ENCODE data around the gene DOCK11. TPM values are rescaled to one million over a fixed set of nuclear protein-coding genes. Genes with fewer than 3 reads are reported as not detected.

Gene DOCK11
- total and polyA plus RNA-seq, 2 experiments from 2014 or later, result 11.2 to 12.5 TPM

- Histone ChIP-seq H3K27ac (peak overlapping the region; percentile 34), H3K4me3 (no peak overlapping the region), H3K27me3 (no peaks in the 10 kb centered on the region), H3K36me3 (no peaks in the 10 kb centered on the region), H3K9me3 (ENCODE audit: low read depth) (no peaks in the 10 kb centered on the region), H3K4me1 (ENCODE audit: low read depth) (peaks cover 27% of the 10 kb centered on the region)
- peak in 1 of 2 donors; percentile 63 for DNase-seq (ENCODE audit: low read depth in 1 of 2, low spot score in 1 of 2)
- TF ChIP-seq CTCF (IDR thresholded peaks at IDR 0.05; ENCODE audit: low read depth, low read length), result no peak
Observed at GRCh38 chrX:118521435-118521834, 25.8 kb downstream of the DOCK11 start.

DNA sequence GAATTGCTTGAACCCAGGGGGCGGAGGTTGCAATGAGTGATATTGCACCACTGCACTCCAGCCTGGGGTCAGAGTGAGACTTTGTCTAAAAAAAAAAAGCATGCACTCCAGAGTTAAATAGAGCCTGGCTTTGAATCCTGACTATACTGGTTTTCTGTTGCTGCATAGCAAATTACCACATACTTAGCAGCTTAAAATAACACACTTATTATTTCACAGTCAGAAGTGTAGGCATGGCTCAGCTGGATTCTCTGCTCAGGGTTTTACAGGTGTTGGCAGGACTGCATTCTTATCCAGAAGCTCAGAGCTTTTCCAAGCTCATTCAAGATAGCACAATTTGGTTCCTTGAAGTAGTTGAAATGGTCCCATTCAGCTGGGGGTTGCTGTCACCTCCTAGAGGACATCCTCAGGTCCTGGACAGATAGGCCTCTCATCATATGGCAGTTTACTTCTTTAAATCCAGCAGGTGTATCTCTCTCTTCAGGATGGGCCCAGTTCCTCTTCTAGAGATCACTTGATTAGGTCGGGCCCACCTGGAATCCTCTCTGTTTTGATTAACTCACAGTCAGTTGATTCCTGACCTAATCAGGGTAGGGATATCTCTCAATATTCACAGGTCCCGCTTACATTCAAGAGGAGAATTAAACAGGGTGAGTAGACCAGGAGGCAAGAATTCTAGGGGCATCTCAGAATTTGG, 26.8 kb downstream of the DOCK11 start:
- H3K27ac ChIP-seq, result no peak overlapping the region
- no peaks in the 10 kb centered on the region for H3K9me3 ChIP-seq (ENCODE audit: low read depth)
- no peaks in the 10 kb centered on the region for H3K36me3 ChIP-seq
- DNase-seq (ENCODE audit: low read depth in 1 of 2, low spot score in 1 of 2), result no peak
- no peak for TF ChIP-seq CTCF (IDR thresholded peaks at IDR 0.05; ENCODE audit: low read depth, low read length)
- H3K4me1 ChIP-seq (ENCODE audit: low read depth), result peaks cover 32% of the 10 kb centered on the region
- no peaks in the 10 kb centered on the region for H3K27me3 ChIP-seq
- H3K4me3 ChIP-seq, result no peak overlapping the region

DNA sequence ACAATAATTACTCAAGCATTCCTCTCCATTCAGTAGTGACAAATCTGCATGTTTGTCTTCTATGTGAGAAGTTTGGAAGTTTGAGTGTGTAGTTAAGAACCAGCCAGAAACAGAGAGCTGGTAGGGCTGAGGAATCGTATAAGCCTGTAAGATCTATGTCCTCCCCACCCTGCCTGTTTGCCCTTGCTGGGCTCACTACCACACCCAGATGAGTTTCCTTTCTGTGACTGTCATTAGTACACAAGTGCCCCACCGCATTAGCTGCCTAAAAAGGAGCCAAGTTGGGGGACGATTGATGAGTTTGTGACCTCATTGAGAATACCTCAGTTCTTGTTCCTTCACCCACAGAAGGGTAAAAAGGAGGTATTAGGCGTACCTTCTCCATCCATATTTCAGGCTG, 28.3 kb downstream of the DOCK11 start:
- no peak overlapping the region for H3K4me3 ChIP-seq
- H3K36me3 ChIP-seq, result no peaks in the 10 kb centered on the region
- no peak overlapping the region for H3K27ac ChIP-seq
- no peak for DNase-seq (ENCODE audit: low read depth in 1 of 2, low spot score in 1 of 2)
- H3K27me3 ChIP-seq, result no peaks in the 10 kb centered on the region
- TF ChIP-seq CTCF (IDR thresholded peaks at IDR 0.05; ENCODE audit: low read depth, low read length), result no peak
- H3K4me1 ChIP-seq (ENCODE audit: low read depth), result peaks cover 32% of the 10 kb centered on the region
- H3K9me3 ChIP-seq (ENCODE audit: low read depth), result no peaks in the 10 kb centered on the region

- Histone ChIP-seq H3K9me3 (ENCODE audit: low read depth) (no peaks in the 10 kb centered on the region), H3K27ac (no peak overlapping the region), H3K4me3 (no peak overlapping the region), H3K4me1 (ENCODE audit: low read depth) (peaks cover 32% of the 10 kb centered on the region), H3K27me3 (no peaks in the 10 kb centered on the region), H3K36me3 (no peaks in the 10 kb centered on the region)
- no peak for DNase-seq (ENCODE audit: low read depth in 1 of 2, low spot score in 1 of 2)
- TF ChIP-seq CTCF (IDR thresholded peaks at IDR 0.05; ENCODE audit: low read depth, low read length), result no peak
Observed at GRCh38 chrX:118524344-118524743, 28.7 kb downstream of the DOCK11 start.

GRCh38 chrX:118525174-118525730, 29.6 kb downstream of the DOCK11 start:
- no peaks in the 10 kb centered on the region for H3K27me3 ChIP-seq
- no peaks in the 10 kb centered on the region for H3K36me3 ChIP-seq
- H3K4me1 ChIP-seq (ENCODE audit: low read depth), result peaks cover 27% of the 10 kb centered on the region
- TF ChIP-seq CTCF (IDR thresholded peaks at IDR 0.05; ENCODE audit: low read depth, low read length), result no peak
- DNase-seq (ENCODE audit: low read depth in 1 of 2, low spot score in 1 of 2), result no peak
- no peaks in the 10 kb centered on the region for H3K9me3 ChIP-seq (ENCODE audit: low read depth)
- peak overlapping the region; percentile 83 for H3K27ac ChIP-seq
- H3K4me3 ChIP-seq, result no peak overlapping the region

Data from cardiac muscle cell (in vitro differentiated cells and primary cell).